ENCODE results near the gene MUC12. TPM values are rescaled to one million over a fixed set of nuclear protein-coding genes. Genes with fewer than 3 reads are reported as not detected.

The MUC12 gene
- total and polyA plus RNA-seq, 11 donors: 0.02 to 0.23 (median 0.11) TPM; not detected in 7

- Histone ChIP-seq H3K4me3 (no peak overlapping the region), H3K9me3 (no peaks in the 10 kb centered on the region), H3K27me3 (peaks cover 0 to 17% (median 5%) of the 10 kb centered on the region in 9 donors), H3K36me3 (no peaks in the 10 kb centered on the region), H3K4me1 (peaks cover 0 to 14% (median 2%) of the 10 kb centered on the region in 12 donors), H3K27ac (no peak overlapping the region)
- ATAC-seq (no peak), DNase-seq (peak in 1 of 5 donors; percentile 24)
- no peak for TF ChIP-seq POLR2A (IDR thresholded peaks at IDR 0.05)
- TF ChIP-seq CTCF (IDR thresholded peaks at IDR 0.05): no peak
- WGBS, 4 donors: 24 to 51% (median 28%) methylated on average over 11 to 14 of the region's 14 CpGs
- intact Hi-C loops (cut with DNase I): loop anchor here in 1 of 10 donors (10.0 kb wide), 1 partner anchor 54 kb away; the partner anchor contains the start of gene MUC12
Observed at GRCh38 chr7:101018271-101019167, 49.2 kb downstream of the MUC12 start.

GRCh38 chr7:101020444-101020843 is 51.1 kb downstream of the MUC12 start:
- TF ChIP-seq POLR2A (IDR thresholded peaks at IDR 0.05): no peak
- no peak for TF ChIP-seq CTCF (IDR thresholded peaks at IDR 0.05)
- Histone ChIP-seq H3K4me1 (peaks cover 0 to 14% (median 2%) of the 10 kb centered on the region in 12 donors), H3K9me3 (no peaks in the 10 kb centered on the region), H3K27ac (no peak overlapping the region), H3K4me3 (no peak overlapping the region), H3K36me3 (no peaks in the 10 kb centered on the region), H3K27me3 (peaks cover 0 to 10% (median 5%) of the 10 kb centered on the region in 9 donors)
- WGBS, 4 donors: 76 to 85% (median 79%) methylated on average over 5 to 8 of the region's 8 CpGs
- intact Hi-C loops (cut with DNase I): no loop called here
- DNase-seq (peak in 1 of 5 donors; percentile 10), ATAC-seq (no peak)

- no peaks in the 10 kb centered on the region for H3K36me3 ChIP-seq
- WGBS, 4 donors: 67 to 76% (median 69%) methylated on average over 3 of the region's 3 CpGs
- no peaks in the 10 kb centered on the region for H3K9me3 ChIP-seq
- H3K27me3 ChIP-seq: peaks cover 0 to 5% (median 0%) of the 10 kb centered on the region in 9 donors
- H3K4me3 ChIP-seq: no peak overlapping the region
- intact Hi-C loops (cut with DNase I): no loop called here
- peak in 1 of 5 donors; percentile 21 for DNase-seq
- ATAC-seq: no peak
- H3K27ac ChIP-seq: no peak overlapping the region
- TF ChIP-seq POLR2A (IDR thresholded peaks at IDR 0.05) (no peak), CTCF (IDR thresholded peaks at IDR 0.05) (no peak)
- peaks cover 0 to 9% (median 2%) of the 10 kb centered on the region in 12 donors for H3K4me1 ChIP-seq
Observed at GRCh38 chr7:101021703-101022102, 52.3 kb downstream of the MUC12 start.

- TF ChIP-seq POLR2A (IDR thresholded peaks at IDR 0.05): no peak
- TF ChIP-seq CTCF (IDR thresholded peaks at IDR 0.05): no peak
- whole genome bisulfite sequencing, 4 donors: 77 to 82% (median 80%) methylated on average over 2 of the region's 2 CpGs
- intact Hi-C loops (cut with DNase I): no loop called here
- H3K4me3 ChIP-seq: no peak overlapping the region
- H3K9me3 ChIP-seq: no peaks in the 10 kb centered on the region
- H3K27me3 ChIP-seq: no peaks in the 10 kb centered on the region
- ATAC-seq (no peak), DNase-seq (peak in 1 of 5 donors; percentile 0)
- no peaks in the 10 kb centered on the region for H3K4me1 ChIP-seq
- H3K36me3 ChIP-seq: no peaks in the 10 kb centered on the region
- H3K27ac ChIP-seq: no peak overlapping the region
Observed at GRCh38 chr7:101023839-101024238, 54.5 kb downstream of the MUC12 start.

Data from heart left ventricle (tissue), 16 donors.